Islet precursor cell (in vitro differentiated cells): ENCODE data around the gene SOCS6.
"Not testable (repeated sequence)": the region's sequence is repeated elsewhere in the genome, so short reads cannot be mapped to it uniquely, and the experiment has no call there.

Experiments used
- DNase-seq: peaks from one replicate; pipeline ENCODE4 v3.0.0-alpha.2; 2018

Gene SOCS6

DNA sequence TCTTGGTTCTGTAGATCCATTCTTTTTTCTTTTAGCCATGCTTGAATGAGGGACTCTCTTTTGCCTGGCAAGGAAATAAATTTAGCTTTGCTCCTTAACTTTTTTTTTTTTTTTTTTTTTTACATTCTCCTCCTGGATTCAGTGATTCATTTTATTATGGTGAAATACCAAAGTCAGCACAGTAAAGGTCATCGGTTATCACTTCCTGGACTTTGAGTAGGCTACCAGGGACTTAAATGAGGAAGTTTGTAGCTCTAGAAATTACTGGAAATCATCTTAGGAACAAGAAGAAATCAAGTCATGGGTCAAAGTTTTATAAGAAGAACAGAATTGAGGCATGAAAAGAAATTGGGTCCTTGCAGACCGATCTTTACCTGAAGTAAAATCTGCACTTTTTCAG lies 75.0 kb downstream of the SOCS6 start:
- DNase-seq, result no peak

DNA sequence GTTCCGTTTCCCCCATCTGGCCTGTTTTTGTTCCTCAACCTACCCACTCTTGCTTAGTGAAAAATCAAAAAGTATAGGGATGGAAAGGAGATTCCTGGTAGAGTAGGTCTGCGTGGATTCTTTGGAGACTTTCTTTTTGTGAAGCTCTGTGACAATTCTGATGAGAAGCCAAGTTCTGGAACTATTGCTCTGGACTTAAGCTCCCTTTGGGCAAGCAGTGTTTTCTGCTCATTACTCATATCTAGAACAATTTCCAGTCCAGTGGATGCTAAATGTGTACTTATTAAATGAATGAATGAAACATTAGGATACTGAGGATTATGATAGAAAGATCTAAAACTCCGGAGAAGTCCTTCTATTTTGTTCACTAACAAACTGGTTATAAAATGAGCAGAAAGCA lies 76.5 kb downstream of the SOCS6 start:
- no peak for DNase-seq

DNA sequence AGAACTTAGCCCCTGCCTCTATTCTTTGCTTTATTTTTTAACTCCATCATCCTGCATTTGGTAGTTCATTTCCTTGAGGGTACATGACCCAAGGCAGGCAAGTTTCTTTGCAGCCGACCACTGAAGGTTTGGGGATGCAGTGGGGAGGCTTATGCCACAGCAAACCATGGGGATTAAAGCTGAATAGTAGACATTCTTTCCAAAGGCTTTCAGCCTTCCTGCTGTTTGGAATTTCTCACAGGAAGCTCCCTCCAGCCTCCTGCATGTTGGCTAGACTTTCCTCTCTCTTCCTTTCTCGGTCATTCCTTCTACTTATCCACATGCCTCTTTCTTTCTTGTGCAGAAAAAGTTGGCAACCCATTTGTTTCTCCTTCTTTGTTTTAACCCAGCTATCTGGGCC lies 77.3 kb downstream of the SOCS6 start:
- DNase-seq, result peak; percentile 64

DNA sequence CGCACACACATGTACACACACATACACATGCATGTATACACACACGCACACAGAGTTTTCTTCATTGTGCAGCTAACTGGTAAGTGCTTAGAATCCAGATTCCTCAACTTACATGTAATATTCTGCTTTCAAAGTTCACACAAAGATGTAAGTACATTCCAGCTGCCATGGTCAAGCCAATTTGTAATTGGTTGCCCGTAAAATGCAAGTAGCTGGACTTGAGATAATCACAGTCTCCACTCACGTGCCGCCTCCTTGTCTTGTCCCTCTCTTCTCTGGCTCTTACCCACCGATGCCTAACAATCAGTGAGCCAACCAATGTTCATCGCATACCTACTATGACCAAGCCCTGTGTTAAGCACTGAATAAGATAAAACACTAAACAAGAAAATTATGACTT lies 77.8 kb downstream of the SOCS6 start:
- no peak for DNase-seq

DNA sequence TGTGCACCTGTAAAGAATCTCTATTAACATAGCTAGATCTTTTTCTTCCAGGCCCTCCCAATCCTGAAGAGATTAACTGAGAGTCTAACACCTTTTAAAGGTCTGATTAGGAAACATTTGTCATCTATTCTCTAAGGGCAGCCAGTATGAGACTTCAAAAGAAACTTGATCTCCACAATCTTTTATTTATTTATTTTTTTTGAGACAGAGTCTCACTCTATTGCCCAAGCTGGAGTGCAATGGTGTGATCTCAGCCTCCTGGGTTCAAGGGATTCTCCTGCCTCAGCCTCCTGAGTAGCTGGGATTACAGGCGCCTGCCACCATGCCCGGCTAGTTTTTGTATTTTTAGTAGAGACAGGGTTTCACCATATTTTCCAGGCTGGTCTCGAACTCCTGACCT lies 78.5 kb downstream of the SOCS6 start:
- not testable (repeated sequence) for DNase-seq

DNA sequence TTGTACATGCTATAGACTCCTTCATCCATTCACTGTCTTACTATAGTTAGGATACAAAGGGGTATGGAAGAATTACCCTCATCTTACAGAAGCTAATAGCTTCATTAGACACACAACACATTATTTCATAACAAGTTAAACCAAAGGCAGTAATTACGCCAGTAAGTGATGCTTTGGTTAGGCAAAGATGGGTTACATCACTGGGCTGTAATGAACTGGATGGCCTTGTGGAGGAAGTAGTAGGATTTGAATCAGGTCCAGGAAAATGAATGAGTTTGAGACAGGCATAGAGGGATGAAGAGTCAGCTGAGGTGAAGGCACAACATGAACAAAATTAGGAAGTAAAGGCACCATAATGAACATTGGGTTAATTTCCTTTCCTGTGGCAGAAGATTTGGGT lies 80.1 kb downstream of the SOCS6 start:
- DNase-seq, result no peak

DNA sequence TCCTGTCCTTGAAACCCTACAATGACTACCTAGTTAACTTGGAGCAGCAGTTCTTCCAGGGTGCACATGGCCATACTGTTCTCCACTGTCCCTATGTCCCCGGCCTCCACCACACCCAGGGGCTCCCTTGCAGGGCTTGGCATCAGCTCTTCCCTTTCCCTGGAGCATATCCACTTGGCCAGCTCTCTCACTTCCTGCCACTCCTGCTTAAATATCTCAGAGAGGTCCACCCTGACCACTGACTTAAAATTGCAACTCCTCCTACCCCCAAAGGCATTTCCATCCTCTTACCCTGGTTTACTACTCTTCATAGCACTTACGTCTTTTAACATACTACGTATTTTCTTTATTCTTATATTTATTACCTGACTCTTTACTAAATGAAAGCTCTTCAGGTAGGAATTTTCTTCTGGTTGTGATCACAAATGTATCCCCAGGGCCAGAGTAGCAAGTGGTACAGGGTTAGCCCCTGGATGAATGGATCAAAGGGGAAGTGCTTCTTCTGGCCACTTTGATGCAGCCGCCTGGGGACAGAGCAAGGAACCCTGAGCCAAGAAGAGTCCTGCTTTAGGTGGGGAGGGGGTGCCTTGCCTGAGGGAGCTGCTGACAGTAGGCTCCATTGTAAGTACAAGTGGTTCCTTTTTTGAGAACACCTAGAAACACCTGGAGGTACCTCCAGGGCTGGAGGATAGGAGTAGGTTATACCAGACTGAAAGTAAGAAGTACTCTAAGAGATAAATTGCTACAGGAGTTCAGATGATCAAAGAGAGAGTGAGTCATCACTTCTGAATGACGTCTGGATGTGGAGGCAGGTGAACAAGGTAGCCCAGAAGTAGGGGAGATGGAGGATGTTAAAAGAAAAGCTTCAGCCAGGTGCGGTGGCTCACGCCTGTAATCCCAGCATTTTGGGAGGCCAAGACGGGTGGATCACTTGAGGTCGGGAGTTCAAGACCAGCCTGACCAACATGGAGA lies 82.2 kb downstream of the SOCS6 start:
- DNase-seq, result peak; percentile 77

DNA sequence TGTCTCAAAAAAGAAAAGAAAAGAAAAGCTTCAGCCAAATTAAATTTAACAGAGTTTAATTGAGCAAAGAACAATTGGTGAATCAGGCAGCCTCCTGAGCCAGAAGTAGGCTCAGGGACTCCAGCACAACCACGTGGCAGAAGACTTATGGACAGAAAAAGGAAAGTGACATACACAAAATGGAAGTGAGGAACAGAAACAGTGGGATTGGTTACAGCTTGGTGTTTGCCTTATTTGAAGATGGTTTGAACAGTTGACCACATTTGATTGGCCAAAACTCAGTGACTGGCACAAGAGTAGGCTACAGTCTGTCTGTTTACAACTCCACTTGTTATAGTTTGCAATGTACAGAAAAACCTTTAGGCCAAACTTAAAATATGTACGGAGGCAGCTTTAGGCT lies 83.1 kb downstream of the SOCS6 start:
- no peak for DNase-seq

DNA sequence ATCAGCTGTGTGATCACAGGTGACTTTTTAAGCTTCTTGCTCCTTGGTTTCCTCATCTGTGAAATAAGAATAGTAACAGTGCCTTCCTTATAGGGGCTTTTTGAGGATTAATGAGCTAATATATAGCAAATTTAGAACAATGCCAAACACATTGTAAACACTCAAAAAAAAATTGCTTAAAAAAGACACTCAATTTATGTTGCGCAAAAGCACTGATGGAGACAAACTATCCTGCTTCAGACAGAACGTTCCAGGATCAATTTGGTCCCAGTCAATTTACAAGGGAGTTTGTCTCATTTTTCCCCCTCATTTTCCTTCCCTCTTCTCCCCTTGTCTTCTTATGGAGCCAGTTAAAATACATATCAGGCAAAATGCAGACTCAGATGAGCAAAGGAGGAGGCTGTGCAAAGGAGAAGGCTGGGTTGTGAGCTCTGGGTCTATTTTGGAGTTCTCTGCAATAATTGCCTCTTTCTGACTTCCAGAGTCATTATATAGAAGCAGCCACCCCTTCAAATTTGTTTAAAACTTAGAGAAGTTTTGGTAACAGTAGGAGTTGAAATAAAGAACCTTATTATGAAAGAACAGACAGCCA lies 83.7 kb downstream of the SOCS6 start:
- no peak for DNase-seq

DNA sequence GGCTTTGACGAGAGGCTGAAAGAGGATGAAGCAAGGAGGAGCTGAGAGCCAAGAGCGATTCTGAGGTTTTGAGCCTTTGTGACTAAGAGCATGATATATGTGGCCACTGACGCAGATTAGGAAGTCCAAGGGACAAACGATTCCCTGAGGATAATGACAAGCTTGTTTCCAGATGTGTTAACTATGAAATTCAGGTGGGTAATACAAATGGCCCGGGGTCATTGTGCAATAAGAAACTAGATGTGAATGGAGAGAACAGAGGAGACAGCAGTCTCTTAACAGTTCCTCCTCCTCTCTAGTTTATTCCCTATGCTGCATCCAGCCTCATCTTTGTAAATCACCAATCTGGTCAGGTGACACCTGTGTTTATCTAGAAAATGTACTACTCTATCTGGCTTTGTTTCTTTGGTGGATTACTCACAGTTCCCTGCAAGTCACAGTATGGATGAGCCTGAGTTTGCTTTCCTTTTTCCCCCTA lies 84.2 kb downstream of the SOCS6 start:
- DNase-seq, result peak; percentile 79

DNA sequence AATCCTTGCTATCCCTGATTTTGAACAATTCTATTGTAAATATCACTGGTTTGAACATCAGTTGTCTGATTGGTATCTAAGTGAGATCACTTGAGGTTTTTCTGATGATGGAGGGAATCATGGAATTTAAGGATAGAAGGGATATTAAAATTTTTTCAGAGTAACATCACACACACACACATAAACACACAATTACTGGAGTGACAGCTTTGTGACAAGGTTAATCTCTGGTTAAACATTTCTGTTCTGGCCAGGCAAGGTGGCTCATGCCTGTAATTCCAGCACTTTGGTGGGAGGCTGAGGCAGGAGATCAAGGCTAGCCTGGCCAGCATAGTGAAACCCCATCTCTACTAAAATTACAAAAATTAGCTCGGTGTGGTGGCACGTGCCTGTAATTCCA lies 85.3 kb downstream of the SOCS6 start:
- no peak for DNase-seq

DNA sequence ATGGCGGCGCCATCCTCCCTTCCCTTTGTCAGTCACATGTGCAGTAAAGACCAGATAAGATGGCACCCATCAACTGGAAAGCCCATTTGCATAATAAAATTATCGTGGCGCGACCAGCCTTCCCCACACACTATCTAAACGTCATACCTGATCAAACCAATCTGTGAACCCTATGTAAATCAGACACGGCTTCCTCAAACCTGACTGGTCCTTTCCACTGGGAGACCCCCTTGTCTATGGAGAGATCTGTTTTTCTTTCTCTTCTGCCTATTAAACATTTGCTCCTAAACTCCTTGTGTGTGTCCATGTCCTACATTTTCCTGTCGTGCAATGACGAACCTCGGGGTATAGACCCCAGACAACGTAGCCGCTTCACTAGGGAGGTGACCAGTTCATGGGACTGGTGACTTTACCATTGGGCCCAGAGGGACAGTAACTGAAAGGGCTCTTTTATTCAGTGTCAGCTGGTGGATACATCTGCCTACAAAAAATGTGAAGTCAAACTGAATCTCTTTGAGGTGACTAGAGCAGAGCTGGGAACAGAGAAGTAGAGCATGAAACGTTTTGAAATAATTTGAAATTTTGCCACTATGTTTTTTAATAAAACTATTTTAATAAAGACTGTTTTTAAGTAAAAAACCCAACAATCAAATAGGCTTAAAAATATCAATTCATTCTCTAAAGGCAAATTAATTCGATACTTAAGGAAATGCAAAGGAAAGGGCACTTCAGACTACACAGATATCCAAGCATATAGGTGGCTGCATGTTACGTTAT lies 87.5 kb downstream of the SOCS6 start:
- no peak for DNase-seq

DNA sequence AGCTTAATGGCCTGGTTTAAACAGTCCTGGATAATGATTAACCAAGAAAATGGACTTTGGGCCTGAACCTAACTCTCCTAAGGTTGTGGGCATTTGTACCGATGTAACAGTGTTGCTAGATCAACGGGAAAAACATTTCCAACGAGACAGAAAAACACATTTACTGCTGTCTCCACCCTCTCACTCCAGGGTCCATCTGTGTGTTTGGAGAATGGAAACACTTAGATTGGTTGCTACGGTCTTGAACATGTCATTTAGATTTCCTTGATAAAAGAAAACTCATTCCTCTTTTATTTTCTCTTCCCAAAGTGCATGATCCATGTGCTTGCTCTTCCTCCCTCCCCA lies 88.0 kb downstream of the SOCS6 start:
- DNase-seq, result no peak

DNA sequence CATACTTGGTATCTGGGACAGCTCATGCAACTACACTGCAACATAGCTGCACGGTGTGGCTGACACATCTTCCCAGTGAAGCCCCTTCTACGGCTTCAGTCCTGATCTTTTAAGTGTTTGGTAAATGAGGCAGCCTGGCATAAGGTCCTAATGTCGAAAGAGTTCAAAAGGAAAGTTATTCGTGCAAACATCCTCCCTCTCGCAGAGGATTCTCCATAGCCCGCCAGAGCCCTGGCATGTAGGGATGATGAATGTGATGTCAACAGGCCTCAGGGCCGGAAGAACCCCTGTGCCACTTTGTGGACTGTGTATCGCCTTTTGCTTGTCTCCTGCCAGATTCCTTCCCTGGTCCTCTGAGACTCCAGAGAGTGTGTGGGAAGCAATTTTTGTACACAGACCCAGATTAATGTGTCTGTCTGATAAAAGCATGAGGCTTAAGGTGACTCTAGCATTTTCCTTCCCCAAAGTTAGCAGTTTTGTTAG lies 88.5 kb downstream of the SOCS6 start:
- DNase-seq, result no peak

DNA sequence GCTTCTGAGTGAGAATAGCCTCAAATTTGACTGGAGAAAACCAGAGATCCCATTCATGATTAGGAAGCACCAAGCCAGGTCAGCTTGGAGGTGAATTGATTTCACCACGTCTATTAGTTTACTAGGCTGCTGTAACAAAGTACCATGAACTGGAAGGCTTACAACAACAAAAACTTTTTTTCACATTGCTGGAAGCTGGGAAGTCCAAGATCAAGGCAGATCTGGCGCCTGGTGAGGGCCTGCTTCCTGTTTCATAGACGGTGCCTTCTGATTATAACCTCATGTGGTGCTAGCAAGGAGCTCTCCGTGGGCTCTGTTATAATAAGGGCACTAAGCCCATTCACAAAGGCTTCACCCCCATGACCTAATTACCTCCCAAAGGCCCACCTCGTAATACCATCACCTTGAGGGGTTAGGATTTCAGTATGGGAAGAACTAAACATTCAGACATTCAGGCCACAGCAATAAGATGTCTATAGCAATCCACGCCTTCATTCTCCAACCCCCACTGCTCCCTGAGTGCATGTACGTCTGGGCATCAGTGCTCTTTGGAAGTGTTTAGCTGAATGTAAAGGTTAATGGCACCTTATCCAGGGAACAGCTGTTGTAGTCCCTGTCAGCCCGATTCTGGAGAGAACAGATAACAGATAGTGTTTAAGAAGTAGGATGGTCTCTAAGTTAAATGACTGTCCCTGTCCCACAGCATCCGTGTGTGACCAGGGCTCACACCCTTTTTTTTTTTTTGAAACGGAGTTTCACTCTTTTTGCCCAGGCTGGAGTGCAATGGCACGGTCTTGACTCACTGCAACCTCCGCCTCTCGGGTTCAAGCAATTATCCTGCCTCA lies 89.2 kb downstream of the SOCS6 start:
- no peak for DNase-seq
